ENCODE data around the gene SPTLC3.

SPTLC3 gene

DNA sequence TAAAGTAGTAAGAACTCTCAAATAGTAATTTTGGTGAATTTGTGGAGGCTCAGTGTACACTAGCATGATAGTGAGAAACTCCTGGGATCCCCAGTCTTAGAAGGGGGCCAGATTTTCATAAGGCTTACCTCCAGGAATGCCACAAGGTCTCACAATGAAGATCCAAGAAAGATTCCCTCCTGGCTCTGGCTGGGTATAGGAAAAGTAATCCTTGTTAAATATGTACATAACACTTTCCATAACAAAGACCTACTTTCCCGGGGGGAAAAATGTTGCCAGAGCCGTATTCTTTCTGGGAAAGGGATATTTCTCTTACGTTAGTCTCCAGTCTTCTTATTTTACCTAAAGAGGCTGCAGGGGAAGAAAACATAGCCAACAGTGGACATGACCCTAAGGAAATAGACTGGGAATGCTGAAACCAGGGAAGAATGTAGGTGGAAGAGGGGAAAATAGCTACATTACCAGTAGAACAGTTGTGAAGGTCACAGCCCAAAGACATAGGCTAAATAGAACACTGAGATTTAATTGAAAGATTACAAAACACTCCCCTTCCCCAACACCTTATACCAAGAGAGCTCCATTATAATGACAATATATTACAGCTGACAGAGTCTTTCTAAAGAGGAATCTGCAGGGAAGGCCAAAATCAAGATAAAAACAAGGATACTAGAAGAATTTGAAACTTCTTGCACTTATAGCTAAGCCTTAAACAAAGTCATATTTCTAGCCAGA, 177.4 kb downstream of the SPTLC3 start:
- no peak for DNase-seq (ENCODE audit: low read depth)

DNA sequence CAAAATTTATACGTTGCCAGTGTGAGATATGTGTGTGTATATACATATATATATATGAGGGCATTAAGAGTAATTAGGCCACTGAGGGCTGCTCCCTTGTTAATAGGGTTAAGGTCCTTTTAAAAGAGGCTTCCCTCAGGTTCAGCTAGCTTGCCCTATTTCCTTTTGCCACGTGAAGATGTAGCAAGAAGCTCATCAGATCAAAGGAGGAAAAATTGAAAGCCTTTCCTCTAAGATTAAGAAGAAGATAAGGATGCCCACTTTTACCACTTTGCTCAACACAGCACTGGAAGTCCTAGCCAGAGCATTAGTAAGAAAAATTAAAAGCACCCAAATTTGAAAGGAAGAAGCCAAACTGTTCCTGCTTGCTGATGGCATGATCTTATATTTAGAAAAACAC, 179.1 kb downstream of the SPTLC3 start:
- DNase-seq (ENCODE audit: low read depth): no peak

DNA sequence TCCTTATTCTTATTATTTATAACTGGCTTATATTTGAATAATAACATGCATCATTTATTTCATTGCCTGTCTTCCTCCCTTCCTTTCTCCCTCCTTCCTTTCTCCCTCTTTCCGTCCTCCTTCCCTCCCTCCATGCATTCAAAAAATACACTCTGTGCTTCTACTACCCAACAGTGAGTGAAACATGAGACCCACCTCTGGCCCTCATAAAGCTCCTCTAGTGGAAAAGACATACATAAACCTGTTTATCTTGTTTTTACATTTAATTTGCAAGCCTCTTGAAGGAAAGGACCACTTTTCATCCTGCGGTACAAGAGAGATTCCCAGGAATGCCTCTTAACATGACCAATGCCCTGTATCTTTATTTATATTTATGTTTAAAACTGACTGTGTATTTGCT, 190.5 kb downstream of the SPTLC3 start:
- no peak for DNase-seq (ENCODE audit: low read depth)

DNA sequence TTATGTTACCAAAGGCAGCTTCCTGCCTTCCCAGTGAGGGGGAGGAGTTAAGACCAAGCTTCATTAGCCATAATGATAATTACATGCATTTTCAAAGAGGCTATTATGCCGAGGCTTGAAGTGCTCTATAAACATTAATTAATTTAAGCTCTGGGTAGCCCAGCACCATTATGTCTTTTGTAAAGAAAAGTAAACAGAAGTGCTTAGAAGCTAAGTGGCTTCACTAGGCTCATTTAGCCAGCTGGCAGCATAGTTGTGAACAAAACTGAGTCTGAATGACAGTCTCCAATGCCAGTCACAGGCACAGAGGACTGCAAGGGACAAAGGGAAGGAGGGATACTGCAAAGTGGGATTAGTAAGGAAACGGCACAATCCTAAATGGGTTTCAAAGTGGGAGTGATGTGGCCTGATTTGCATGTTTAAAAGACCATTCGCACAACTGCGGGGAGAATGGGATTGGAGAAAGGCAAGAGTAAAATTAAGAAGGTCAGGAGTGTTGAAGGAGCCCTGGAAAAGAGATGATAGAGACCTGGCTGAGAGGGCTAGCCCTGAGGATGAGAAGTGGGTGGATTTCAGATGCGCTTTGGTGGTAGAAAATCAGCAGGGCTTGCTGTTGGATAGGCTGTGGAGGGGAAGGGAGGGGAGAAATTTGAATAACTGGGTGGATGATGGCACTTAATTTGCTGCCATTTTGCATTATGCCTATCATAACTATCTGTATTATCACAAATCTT, 192.2 kb downstream of the SPTLC3 start:
- DNase-seq (ENCODE audit: low read depth): no peak

DNA sequence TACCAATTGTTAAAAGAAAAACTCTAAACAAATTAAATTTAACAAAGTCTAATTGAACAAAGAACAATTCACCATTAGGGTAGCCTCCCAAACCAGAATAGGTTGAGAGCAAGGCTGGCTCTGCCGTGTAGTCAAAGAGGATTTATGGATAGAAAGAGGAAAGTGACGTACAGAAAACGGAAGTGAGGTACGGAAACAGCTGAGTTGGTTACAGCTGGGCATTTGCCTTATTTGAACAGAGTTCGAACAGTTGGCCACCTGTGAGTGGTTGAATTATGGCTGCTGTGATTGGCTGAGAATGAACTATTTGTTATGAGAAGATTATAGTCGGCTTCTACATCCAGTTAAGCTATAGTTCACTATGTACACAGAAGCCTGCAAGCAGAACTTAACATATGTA, 193.8 kb downstream of the SPTLC3 start:
- DNase-seq (ENCODE audit: low read depth): no peak

DNA sequence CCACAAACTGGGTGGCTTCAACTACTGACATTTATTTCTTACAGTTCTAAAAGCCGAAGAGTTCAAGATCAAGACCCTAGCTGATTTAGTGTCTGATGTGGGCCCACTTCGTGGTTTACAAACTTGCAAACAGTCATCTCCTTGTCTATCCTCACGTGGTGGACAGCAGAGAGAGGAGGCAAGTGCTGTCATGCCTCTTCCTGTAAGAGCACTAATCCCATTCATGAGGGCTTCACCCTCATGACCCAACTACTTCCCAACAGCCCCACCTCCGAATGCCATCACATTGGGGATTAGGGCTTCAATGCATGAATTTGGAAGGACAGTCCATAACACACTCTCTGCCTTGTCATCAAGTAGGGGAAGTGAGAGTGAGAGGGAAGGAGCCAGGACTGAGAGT, 196.7 kb downstream of the SPTLC3 start:
- DNase-seq (ENCODE audit: low read depth): no peak

DNA sequence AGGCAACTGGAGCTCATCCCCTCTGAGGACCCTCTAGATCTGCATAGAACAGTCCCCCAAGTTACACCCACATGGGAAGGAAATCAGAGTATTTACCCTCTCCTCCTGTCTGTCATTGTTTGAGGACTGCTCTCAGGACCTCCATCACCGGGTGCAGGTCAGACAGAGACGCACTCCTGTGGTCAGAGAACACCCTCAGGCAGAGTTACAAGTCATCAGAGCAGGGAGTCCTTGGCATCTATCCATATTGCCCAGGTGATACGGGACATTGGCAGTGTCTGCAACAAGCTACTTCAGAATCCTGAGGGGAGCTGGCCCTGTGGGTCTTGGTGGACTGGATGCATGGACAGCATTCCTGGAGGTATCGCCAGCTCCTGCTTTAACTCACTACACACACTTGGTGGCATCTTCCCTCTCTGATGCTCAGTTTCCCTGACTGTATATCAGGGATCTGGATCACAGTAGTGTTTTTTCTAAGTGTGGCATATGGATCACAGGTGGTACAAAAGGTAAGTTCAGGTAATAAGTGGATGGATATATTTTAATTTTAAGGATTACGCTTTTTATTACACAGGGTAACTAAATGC, 197.2 kb downstream of the SPTLC3 start:
- DNase-seq (ENCODE audit: low read depth): no peak

DNA sequence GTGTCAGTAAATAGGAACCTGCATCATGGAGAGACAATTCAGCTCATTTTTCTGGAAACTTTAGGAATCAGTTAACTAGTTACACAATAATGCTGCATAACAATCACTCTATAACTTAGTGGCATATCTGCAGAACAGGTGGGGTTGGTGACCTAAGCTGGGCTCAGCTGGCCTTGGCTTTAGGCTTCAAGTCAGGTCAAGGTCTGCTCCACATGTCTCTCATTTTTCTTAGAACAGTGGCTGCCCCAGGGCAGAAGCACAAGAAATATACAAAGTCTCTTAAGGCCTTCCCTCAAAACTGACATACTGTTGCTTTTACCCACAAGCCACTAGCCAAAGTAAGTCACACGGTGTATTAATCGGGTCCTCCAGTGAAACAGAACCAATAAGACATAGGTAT, 198.2 kb downstream of the SPTLC3 start:
- DNase-seq (ENCODE audit: low read depth): no peak

DNA sequence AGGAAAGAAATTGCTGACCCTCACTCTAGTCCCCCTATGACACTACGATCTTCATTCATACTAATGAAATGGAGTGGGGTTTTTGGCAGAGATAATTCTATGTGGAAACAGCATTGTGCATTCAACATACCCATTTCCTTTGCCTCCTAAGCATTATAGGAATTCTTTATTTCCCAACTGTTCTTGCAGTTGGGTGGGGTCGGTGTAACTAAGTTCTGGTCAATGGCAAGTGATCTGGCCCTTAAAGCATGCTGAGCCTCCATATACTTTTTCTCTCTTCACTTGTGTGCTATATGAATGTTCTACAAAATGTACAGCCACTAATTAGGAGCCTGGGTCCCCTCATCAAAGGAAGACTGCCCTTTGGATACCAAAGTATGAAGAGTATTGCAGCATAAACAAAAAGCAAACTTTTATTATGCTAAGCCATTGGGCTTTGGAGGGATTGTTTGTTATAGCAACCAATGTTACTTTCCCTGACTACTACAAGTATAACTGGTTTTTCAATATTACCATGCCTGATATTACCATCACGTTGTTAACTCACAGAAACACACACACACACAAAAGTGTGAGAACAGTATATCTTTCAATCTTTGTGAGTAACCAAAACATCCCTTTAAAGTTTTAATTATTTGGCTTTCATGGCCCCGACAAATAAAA, 203.3 kb downstream of the SPTLC3 start:
- no peak for DNase-seq (ENCODE audit: low read depth)

DNA sequence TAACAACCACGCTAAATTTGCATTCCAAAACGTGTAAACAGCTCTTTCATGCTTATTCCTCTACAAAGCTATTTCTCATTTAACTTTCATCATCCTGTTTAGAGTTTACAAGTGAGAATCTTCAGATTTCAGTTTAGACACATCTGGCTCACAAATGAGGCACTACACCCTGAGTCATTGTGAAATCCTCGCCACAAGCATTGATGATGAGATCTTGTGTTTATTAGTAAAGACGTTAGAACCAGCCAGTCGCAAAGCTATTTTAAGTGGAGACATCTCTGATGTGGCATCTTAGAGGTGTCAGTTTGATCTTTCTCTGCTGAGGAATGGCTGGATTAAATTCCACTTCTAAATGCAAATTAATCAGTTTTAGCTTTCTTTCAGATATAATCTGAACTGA, 204.0 kb downstream of the SPTLC3 start:
- peak; percentile 47 for DNase-seq (ENCODE audit: low read depth)

DNA sequence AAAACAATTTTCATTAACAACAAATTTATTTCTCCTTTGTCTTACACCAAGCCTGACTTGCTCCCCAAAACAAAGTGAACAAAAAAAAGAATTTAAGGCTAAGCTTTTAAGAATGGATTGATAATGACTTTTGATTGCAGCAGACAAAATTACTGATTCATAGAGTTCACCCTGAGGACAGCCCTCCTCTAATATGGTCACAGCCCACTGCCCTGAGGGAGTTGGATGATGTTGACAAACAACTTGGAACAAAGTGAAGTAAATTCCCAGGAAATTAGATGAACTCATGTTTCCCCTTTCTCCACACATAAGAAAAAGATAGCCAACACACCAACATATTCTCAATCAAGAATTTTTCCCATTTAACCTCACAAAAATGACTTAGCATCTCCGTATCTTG, 204.6 kb downstream of the SPTLC3 start:
- no peak for DNase-seq (ENCODE audit: low read depth)

DNA sequence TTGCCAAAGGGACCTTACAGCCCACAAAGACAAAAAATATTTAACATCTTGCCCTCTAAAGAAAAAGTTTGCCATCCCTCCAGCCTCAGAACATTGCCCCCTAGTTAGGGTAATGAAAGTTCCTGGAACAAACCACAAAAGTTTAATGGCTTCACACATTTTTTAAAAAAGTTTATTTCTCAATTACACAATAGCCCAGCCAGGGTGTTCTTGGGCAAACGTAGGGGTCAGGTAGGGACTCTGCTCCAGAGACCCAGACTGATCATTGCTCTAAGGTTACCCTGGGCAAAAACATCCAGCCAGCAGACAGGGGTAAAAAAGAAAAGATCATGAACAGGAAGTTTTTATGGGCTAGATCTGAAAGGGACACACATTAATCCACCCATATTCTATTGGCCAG, 207.8 kb downstream of the SPTLC3 start:
- DNase-seq (ENCODE audit: low read depth): no peak

Measured in fibroblast of the conjunctiva (primary cell).